ENCODE results near the gene ECHDC3.

GRCh38 chr10:11763501-11763861 is 21.3 kb downstream of the ECHDC3 start:
- TF ChIP-seq CTCF (IDR thresholded peaks at IDR 0.05) (no peak), ZFX (IDR thresholded peaks at IDR 0.05; ENCODE audit: borderline replicate concordance) (no peak)
